Femur (tissue), 1 donor: ENCODE data around the gene ANKRD45.
"Not testable (repeated sequence)": the region's sequence is repeated elsewhere in the genome, so short reads cannot be mapped to it uniquely, and the experiment has no call there.

Experiments
- DNase-seq: peaks from one replicate; pipeline ENCODE4 v3.0.0-alpha.2; 2017

The ANKRD45 gene

DNA sequence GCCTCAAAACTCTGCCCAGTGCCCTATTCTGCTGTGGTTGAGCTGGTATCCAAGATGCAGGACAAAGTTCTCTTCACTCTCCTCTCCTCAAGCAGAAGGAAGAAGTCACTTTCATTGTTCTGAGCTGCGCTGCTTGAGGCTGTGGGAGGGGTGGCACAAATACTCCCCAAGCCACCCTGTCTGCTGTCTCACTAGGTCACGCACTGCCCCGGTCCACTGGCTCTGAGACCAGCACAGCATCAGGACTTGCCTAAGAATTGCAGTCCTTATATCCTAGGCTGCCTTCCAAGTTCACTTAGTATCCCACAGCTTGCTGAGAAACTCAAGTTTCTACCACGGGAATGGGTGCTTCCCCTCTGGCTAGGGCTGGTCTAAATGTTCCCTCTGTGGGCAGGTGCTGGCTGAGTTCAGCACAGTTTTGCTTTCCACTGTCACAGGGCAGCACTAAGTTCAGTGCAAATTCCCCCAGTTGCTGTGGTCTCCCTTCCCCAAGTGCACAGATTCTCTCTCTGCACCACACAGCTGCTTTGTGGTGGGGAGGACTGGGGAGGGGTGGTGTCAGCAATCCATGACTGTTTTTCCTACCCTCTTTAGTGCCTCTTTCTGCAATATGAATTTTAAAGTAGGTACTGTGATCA, 99.2 kb downstream of the ANKRD45 start:
- no peak for DNase-seq

GRCh38 chr1:173568483-173568882, 101.2 kb downstream of the ANKRD45 start:
- no peak for DNase-seq

GRCh38 chr1:173563846-173564245, 105.8 kb downstream of the ANKRD45 start:
- DNase-seq, result not testable (repeated sequence)

DNA sequence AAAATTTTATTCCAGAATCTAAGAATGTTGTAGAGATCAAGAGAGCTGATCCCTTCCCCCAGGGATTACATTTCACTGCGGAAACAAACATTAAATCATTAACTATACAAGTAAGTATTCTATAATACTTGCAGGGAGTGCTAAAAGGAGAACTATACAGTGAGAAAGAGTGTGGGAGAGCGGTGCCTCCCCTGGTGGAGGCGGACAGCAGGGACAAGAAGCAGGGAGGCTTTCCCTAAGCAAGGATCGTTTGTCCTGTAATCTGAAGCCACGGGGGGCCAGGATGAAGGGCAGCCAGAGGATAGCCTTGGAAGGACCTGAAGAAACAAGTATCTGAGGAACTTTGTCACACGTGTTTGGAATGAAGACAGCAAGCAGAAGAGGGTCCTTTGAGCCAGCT, 106.8 kb downstream of the ANKRD45 start:
- no peak for DNase-seq

GRCh38 chr1:173561263-173561662, 108.4 kb downstream of the ANKRD45 start:
- no peak for DNase-seq

GRCh38 chr1:173560285-173560880, 109.3 kb downstream of the ANKRD45 start:
- no peak for DNase-seq
